Skeletal muscle tissue (tissue), 4 donors: ENCODE measurements around the gene PRKCA. TPM values are rescaled to one million over a fixed set of nuclear protein-coding genes. Genes with fewer than 3 reads are reported as not detected.

Experiments used
- H3K27ac ChIP-seq: one replicate; pipeline ENCODE4 v1.7.0; 2013; ENCODE audit warnings: mild to moderate bottlenecking, low read depth, low read length, inconsistent platforms
- H3K27me3 ChIP-seq, 3 donors: one replicate each; pipeline ENCODE4 v1.7.0; 2013; ENCODE audit warnings: low read length in 3 of 3; ENCODE audit not compliant: control insufficient read depth in 3 of 3, insufficient read depth in 3 of 3
- H3K36me3 ChIP-seq, 3 donors: one replicate each; pipeline ENCODE4 v1.7.0; 2013; ENCODE audit warnings: low read length in 3 of 3; ENCODE audit not compliant: control insufficient read depth in 3 of 3, insufficient read depth in 3 of 3
- H3K4me1 ChIP-seq, 3 donors: one replicate each; pipeline ENCODE4 v1.7.0; 2013; ENCODE audit warnings: low read length in 3 of 3, mild to moderate bottlenecking in 3 of 3; ENCODE audit not compliant: control insufficient read depth in 3 of 3, insufficient read depth in 3 of 3
- H3K4me3 ChIP-seq, 3 donors: one replicate each; pipeline ENCODE4 v1.7.0; 2013; ENCODE audit warnings: low read length in 3 of 3
- H3K9ac ChIP-seq, 3 donors: one replicate each; pipeline ENCODE4 v1.7.0; 2013; ENCODE audit warnings: low read length in 3 of 3, mild to moderate bottlenecking in 3 of 3, moderate library complexity in 2 of 3, low read depth in 1 of 3
- H3K9me3 ChIP-seq, 3 donors: one replicate each; pipeline ENCODE4 v1.7.0; 2013; ENCODE audit warnings: low read length in 3 of 3; ENCODE audit not compliant: control insufficient read depth in 3 of 3
- total RNA-seq: library from RNA; depleted of rRNA; stranded (reverse); fragments of >200 nt; gene quantifications from one replicate; pipeline ENCODE4 v1.2.3, GENCODE V29; 2014
- donor health status: Osteomylitis.

Gene PRKCA
- total RNA-seq, 1 donor from 2014 or later, result 2.1 TPM

DNA sequence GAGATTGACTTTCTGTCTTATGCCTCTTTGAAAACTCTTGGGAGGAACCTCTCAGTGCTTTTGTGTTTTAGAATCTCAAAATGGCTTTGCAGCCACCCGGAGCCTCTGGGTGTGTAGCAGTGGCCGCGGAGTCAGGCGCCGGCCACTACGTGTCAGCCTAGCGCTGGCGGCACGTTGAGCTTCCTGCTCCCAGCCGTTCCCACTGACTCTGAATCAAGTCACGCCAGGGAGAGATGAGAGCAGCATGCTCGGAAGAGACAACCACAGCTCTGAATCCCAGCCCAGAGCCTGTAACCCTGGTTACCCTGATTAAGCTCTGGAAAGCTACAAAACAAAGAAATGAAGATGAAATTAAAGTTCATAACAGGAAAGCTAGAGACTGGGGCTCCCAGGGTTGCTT is 435.1 kb downstream of the PRKCA start:
- no peak overlapping the region for H3K27ac ChIP-seq
- peaks cover 0 to 7% (median 0%) of the 10 kb centered on the region in 3 donors for H3K36me3 ChIP-seq
- H3K9ac ChIP-seq, result no peak overlapping the region
- no peaks in the 10 kb centered on the region for H3K9me3 ChIP-seq
- no peak overlapping the region for H3K4me3 ChIP-seq
- no peaks in the 10 kb centered on the region for H3K27me3 ChIP-seq
- H3K4me1 ChIP-seq, result no peaks in the 10 kb centered on the region

DNA sequence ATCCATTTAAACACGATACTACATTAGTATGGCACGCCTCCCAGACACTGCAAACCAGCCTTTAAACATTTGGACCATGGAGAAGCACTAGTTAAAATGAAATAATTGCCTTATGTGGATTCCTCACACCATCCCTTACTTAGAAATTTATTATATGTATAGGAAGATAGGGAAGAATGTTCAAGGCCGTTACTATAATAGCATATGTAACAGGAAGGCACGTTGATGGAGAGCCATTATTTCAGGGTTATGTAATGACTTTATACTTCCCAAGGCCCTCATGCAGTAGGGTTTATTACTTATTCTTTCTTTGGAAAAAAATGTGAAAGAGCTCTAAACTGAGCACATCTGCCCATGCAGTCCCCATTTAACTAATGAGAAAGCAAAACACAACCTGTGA is 435.9 kb downstream of the PRKCA start:
- Histone ChIP-seq H3K9me3 (no peaks in the 10 kb centered on the region), H3K27me3 (no peaks in the 10 kb centered on the region), H3K4me3 (no peak overlapping the region), H3K36me3 (peaks cover 0 to 7% (median 1%) of the 10 kb centered on the region in 3 donors), H3K9ac (no peak overlapping the region), H3K4me1 (no peaks in the 10 kb centered on the region), H3K27ac (no peak overlapping the region)

DNA sequence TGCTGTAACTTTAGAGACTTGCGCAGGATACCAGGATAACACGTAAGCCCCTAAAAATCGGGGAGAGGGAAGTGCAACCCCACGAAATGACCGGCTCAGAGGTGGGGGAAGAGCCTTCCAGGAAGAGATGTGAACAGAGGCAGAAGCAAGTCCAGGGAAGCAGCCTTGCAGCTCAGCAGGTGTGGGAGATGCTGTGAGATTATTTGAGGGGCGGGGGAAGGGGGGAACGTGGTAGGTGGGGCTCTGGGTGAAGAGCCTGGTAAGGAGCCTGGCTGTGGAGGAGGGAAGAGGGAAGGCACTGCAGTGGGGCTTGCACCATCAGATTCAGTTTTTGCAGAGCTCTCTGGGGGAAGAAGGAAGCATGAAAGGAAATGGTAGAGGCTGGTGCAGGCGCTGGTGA is 437.1 kb downstream of the PRKCA start:
- Histone ChIP-seq H3K27ac (no peak overlapping the region), H3K27me3 (no peaks in the 10 kb centered on the region), H3K36me3 (peaks cover 0 to 7% (median 7%) of the 10 kb centered on the region in 3 donors), H3K4me1 (no peaks in the 10 kb centered on the region), H3K4me3 (no peak overlapping the region), H3K9ac (no peak overlapping the region), H3K9me3 (no peaks in the 10 kb centered on the region)

DNA sequence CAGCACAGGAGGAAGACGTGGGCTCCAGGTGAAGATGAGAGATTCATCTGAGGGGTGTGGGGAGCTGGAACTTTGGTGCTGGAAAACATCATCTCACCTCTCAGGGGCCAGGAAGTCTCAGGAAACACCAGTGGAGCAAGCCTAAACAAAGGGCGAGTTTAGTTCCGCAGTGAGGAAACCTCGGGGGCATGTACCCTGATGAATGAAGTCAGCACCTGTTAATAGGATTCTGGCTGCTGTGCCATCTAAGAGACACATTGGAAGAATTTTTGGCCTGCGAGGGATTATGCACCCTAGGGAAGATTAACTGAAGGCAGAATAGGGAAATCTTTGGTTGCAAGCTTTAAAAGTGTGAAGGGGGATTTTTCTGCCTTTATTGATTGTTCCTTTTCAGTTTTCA is 437.8 kb downstream of the PRKCA start:
- H3K36me3 ChIP-seq, result peaks cover 0 to 7% (median 7%) of the 10 kb centered on the region in 3 donors
- H3K27me3 ChIP-seq, result no peaks in the 10 kb centered on the region
- H3K9ac ChIP-seq, result no peak overlapping the region

DNA sequence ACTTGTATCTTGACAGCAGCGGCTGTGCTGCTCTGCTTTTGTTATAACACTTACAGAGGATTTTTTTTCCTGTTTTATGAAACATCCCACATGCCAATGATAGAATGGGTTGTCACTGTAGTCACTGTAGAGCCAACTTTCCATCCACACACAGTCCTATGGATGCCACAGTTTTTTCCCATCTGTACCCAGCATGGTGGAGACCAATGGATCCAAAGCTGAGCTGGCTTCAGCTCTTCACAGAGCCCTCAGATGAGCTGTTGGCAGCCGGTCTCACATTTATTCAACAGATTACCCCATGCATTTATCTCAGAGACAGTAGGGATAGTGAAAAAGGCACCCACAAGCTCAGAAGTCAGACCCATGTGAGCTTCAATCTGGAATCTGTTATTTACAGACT is 441.1 kb downstream of the PRKCA start:
- Histone ChIP-seq H3K36me3 (peaks cover 0 to 7% (median 3%) of the 10 kb centered on the region in 3 donors), H3K9ac (no peak overlapping the region), H3K9me3 (no peaks in the 10 kb centered on the region), H3K27me3 (no peaks in the 10 kb centered on the region), H3K27ac (no peak overlapping the region), H3K4me1 (peaks cover 0 to 3% (median 3%) of the 10 kb centered on the region in 3 donors), H3K4me3 (no peak overlapping the region)

More for the DNA sequence above, 437.8 kb downstream of the PRKCA start:
- no peaks in the 10 kb centered on the region for H3K4me1 ChIP-seq
- no peak overlapping the region for H3K27ac ChIP-seq
- no peaks in the 10 kb centered on the region for H3K9me3 ChIP-seq
- no peak overlapping the region for H3K4me3 ChIP-seq

DNA sequence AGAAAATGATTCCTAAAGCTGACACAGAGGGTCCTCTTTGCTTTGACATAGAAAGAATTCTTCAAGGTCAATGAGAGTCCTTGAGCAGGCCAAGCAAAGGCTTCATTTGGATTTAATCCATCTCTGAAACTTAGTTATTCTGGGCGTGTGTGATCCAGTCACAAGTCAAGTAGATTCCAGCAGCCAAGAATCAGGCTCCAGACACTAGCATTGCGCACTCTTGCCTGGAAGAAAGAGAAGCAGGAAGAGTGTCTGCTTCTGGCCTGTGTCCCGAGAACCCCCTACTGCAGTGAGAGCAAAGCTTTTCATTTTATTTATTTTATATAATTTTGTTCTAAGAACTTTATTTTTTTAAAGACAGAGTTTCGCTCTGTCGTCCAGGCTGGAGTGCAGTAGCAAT is 444.3 kb downstream of the PRKCA start:
- Histone ChIP-seq H3K27ac (no peak overlapping the region), H3K9me3 (no peaks in the 10 kb centered on the region), H3K27me3 (no peaks in the 10 kb centered on the region), H3K9ac (no peak overlapping the region), H3K36me3 (peaks cover 0 to 7% (median 0%) of the 10 kb centered on the region in 3 donors), H3K4me3 (no peak overlapping the region), H3K4me1 (peaks cover 9 to 11% (median 10%) of the 10 kb centered on the region in 3 donors)

DNA sequence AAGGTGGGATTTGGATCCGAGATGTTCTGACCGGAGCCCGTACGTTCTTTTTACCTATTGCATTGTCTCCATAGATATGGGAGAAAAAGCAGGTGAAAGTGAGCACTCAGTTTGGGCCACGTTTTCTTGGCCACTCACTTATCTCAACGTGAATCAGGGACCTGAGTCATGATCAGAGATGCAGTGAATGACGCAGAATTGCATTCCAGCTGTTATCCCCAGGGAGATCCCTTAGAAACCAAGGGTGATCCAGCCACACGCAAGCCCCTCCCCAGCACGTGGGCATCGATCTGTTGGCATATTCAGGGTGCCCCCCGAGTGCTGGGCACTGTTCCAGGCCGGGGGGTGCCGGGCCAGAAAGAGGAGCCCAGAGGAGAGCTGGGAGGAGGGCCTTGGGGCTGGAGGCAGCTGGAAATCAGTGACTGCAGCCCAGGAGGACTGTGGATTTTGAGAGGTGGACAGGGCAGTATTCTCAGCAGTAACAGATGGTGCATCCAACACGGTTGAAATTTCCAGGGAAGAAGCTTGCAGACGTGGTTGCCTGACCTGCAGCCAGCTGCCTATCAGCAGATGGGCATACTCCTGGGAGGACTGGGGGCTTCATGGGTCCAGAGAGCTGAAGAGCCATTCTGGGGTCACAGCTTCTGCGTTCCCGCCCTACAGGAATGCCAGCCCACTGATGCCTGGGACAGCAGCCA is 445.3 kb downstream of the PRKCA start:
- Histone ChIP-seq H3K36me3 (peaks cover 0 to 7% (median 0%) of the 10 kb centered on the region in 3 donors), H3K9ac (no peak overlapping the region), H3K4me1 (peaks cover 9 to 11% (median 10%) of the 10 kb centered on the region in 3 donors), H3K4me3 (no peak overlapping the region), H3K9me3 (no peaks in the 10 kb centered on the region), H3K27ac (no peak overlapping the region), H3K27me3 (no peaks in the 10 kb centered on the region)

DNA sequence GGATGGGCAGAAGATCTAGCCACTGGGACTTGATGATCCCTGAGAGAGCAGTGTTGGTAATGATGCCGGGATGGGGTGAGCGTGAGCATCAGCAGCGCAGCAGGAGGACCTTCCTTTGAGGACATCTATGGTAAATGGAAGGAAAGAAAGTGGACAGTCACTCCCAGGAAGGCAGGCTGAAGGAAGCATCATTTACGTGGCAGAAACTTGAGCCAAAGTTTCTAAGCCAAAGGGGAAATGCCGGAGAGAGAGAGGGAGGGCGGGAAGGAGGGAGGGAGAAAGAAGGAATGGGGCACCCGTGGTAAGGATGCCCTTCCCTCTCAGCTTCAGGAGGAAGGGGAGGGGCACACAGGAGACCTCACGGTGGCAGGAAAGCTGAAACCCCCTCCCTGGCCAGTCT is 446.2 kb downstream of the PRKCA start:
- Histone ChIP-seq H3K27ac (no peak overlapping the region), H3K4me1 (peaks cover 9 to 11% (median 10%) of the 10 kb centered on the region in 3 donors), H3K27me3 (no peaks in the 10 kb centered on the region), H3K9me3 (no peaks in the 10 kb centered on the region), H3K9ac (no peak overlapping the region), H3K36me3 (peaks cover 0 to 3% (median 0%) of the 10 kb centered on the region in 3 donors), H3K4me3 (no peak overlapping the region)

DNA sequence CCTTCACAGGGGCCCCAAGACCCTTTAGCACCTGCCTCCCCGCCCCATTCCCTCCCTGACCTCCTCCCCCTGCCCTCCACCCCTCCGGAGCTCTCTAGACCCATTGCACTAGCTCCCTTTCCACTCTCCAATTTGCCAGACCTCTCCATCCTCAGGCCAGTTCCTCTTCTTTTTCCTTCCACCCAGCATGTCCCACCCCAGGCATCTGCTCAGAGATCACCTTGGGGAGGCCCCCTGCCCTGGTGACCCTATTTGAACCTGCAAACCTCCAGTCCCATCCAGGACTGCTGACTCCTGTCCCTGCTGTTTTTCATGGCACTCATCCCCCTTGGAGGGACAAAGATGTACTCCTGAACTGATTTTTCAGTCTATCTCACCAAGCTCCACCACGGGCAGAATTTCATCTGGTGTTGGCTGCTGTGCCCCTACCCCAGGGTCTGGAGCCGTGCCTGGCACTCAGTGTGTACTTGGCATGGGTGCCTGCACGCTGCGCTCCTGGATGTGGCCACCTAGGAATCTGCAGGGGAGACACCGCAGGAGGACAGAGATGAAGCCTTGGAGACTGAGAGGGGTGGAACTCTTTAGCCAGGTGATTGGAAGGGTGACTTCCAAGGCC is 446.9 kb downstream of the PRKCA start:
- no peak overlapping the region for H3K9ac ChIP-seq
- no peaks in the 10 kb centered on the region for H3K36me3 ChIP-seq
- no peaks in the 10 kb centered on the region for H3K9me3 ChIP-seq
- no peak overlapping the region for H3K27ac ChIP-seq
- peaks cover 9 to 11% (median 10%) of the 10 kb centered on the region in 3 donors for H3K4me1 ChIP-seq
- H3K4me3 ChIP-seq, result no peak overlapping the region
- H3K27me3 ChIP-seq, result no peaks in the 10 kb centered on the region

DNA sequence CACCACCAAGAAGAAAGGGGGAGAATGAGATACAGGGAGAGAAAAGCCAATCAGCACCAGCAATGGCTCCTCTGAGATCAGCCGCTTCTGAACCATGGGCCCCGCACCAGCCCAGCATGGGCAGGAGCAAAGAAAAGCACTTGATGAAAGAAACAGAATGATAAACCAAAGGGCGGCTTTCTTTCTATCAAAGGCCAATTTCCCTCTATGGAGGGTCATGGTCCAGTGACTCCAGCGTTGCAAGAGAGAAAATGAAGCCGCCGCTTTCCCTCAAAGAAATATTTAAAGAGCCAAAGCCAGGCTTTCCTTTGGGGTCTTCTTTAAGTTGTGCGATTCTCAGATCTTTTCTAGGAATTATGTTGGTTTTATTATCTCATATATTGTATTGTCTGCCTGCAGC is 447.7 kb downstream of the PRKCA start:
- Histone ChIP-seq H3K36me3 (no peaks in the 10 kb centered on the region), H3K27ac (no peak overlapping the region)

More for the DNA sequence above, 447.7 kb downstream of the PRKCA start:
- no peaks in the 10 kb centered on the region for H3K27me3 ChIP-seq
- H3K4me3 ChIP-seq, result no peak overlapping the region
- H3K9ac ChIP-seq, result no peak overlapping the region
- peaks cover 9 to 11% (median 10%) of the 10 kb centered on the region in 3 donors for H3K4me1 ChIP-seq
- no peaks in the 10 kb centered on the region for H3K9me3 ChIP-seq
